GM21515 (cell line): ENCODE measurements around the gene MT1G.
"Not testable (repeated sequence)": the region's sequence is repeated elsewhere in the genome, so short reads cannot be mapped to it uniquely, and the experiment has no call there.

ENCODE experiments used
- ATAC-seq: cut with Tn5 transposase; IDR thresholded peaks from one replicate; pipeline ENCODE4 v1.9.1; 2021; ENCODE audit not compliant: unreplicated experiment

Gene MT1G

GRCh38 chr16:56667581-56668571 is at the start of gene MT1G:
MT1G (minus strand) TSS chr16:56668065; CDS start chr16:56667993, 72 bp downstream.
- ATAC-seq = no peak

- ATAC-seq = not testable (repeated sequence)
These were observed 49.7 kb upstream of the MT1G start for GRCh38 chr16:56717532-56717931.

GRCh38 chr16:56716761-56717160 is 48.9 kb upstream of the MT1G start:
- no peak for ATAC-seq

GRCh38 chr16:56715126-56715525 is 47.3 kb upstream of the MT1G start:
- ATAC-seq = no peak

- no peak for ATAC-seq
These were observed 45.9 kb upstream of the MT1G start for GRCh38 chr16:56713794-56714193.

- ATAC-seq = no peak
These were observed 44.0 kb upstream of the MT1G start for GRCh38 chr16:56711862-56712261.

GRCh38 chr16:56710181-56710737 is 42.4 kb upstream of the MT1G start:
- ATAC-seq = no peak

- no peak for ATAC-seq
These were observed 41.7 kb upstream of the MT1G start for GRCh38 chr16:56709443-56710040.

GRCh38 chr16:56708525-56709442 is 40.9 kb upstream of the MT1G start:
- no peak for ATAC-seq

- ATAC-seq = no peak
These were observed 35.0 kb upstream of the MT1G start for GRCh38 chr16:56702836-56703235.

- ATAC-seq = no peak
These were observed 33.7 kb upstream of the MT1G start for GRCh38 chr16:56701534-56701933.

GRCh38 chr16:56700631-56701030 is 32.8 kb upstream of the MT1G start:
- ATAC-seq = no peak

- no peak for ATAC-seq
These were observed 32.3 kb upstream of the MT1G start for GRCh38 chr16:56700195-56700594.

- no peak for ATAC-seq
These were observed 29.7 kb upstream of the MT1G start for GRCh38 chr16:56697456-56698155.

GRCh38 chr16:56695246-56695645 is 27.4 kb upstream of the MT1G start:
- ATAC-seq = no peak

GRCh38 chr16:56691885-56692284 is 24.0 kb upstream of the MT1G start:
- no peak for ATAC-seq

- no peak for ATAC-seq
These were observed 22.7 kb upstream of the MT1G start for GRCh38 chr16:56690420-56691122.

- no peak for ATAC-seq
These were observed 21.3 kb upstream of the MT1G start for GRCh38 chr16:56689171-56689570.

- ATAC-seq = no peak
These were observed 20.9 kb upstream of the MT1G start for GRCh38 chr16:56688762-56689161.

- no peak for ATAC-seq
These were observed 18.9 kb upstream of the MT1G start for GRCh38 chr16:56686758-56687157.
